Astrocyte (in vitro differentiated cells and primary cell): Measurements from ENCODE around the gene TESPA1. TPM values are rescaled to one million over a fixed set of nuclear protein-coding genes. Genes with fewer than 3 reads are reported as not detected.

Source experiments
- DNase-seq: peaks from one replicate; pipeline ENCODE4 v3.0.0-alpha.2; 2010; ENCODE audit warnings: low read depth
- FAIRE-seq: peaks from 2 replicates; lab custom pipeline; 2011; peaks lifted over from hg19 to GRCh38; lab: Jason Lieb, UNC
- H2AFZ ChIP-seq: 2 replicates; pipeline ENCODE4 v1.6.0; 2012; ENCODE audit warnings: low read depth, low read length, inconsistent platforms
- H3K27ac ChIP-seq: 2 replicates; pipeline ENCODE4 v1.5.1; 2011; ENCODE audit warnings: low read depth, low read length, inconsistent platforms
- H3K27me3 ChIP-seq: 2 replicates; pipeline ENCODE4 v1.6.0; 2011; ENCODE audit warnings: low read length, inconsistent platforms; ENCODE audit not compliant: insufficient read depth
- H3K36me3 ChIP-seq: 2 replicates; pipeline ENCODE4 v1.5.1; 2011; ENCODE audit warnings: low read length, inconsistent platforms; ENCODE audit not compliant: insufficient read depth
- H3K4me1 ChIP-seq: 2 replicates; pipeline ENCODE4 v1.5.1; 2011; ENCODE audit warnings: low read length, inconsistent platforms; ENCODE audit not compliant: insufficient read depth
- H3K4me2 ChIP-seq: 2 replicates; pipeline ENCODE4 v1.6.0; 2012; ENCODE audit warnings: low read length, inconsistent platforms
- H3K4me3 ChIP-seq: 2 replicates; pipeline ENCODE4 v1.5.1; 2011; ENCODE audit warnings: low read depth, mild to moderate bottlenecking, low read length, inconsistent platforms; ENCODE audit not compliant: insufficient read depth
- H3K79me2 ChIP-seq: 2 replicates; pipeline ENCODE4 v1.6.0; 2012; ENCODE audit warnings: mild to moderate bottlenecking, low read length, inconsistent platforms; ENCODE audit not compliant: insufficient read depth
- H3K9ac ChIP-seq: 2 replicates; pipeline ENCODE4 v1.6.0; 2012; ENCODE audit warnings: mild to moderate bottlenecking, low read length, inconsistent platforms
- H3K9me3 ChIP-seq: 2 replicates; pipeline ENCODE4 v1.5.1; 2012; ENCODE audit warnings: low read depth, mild to moderate bottlenecking, low read length, inconsistent platforms; ENCODE audit not compliant: insufficient read depth
- H4K20me1 ChIP-seq: 2 replicates; pipeline ENCODE4 v1.6.0; 2012; ENCODE audit warnings: low read length, inconsistent platforms; ENCODE audit not compliant: insufficient read depth
- H3K27ac Mint-ChIP-seq: one replicate; pipeline ENCODE4 v1.8.0; 2021; ENCODE audit warnings: mild to moderate bottlenecking, mixed read lengths; ENCODE audit not compliant: unreplicated experiment
- H3K27me3 Mint-ChIP-seq: one replicate; pipeline ENCODE4 v1.8.0; 2021; ENCODE audit warnings: low read depth, mixed read lengths; ENCODE audit not compliant: unreplicated experiment
- H3K36me3 Mint-ChIP-seq: one replicate; pipeline ENCODE4 v1.8.0; 2021; ENCODE audit warnings: low read depth, mixed read lengths; ENCODE audit not compliant: unreplicated experiment
- H3K4me1 Mint-ChIP-seq: one replicate; pipeline ENCODE4 v1.8.0; 2021; ENCODE audit warnings: low read depth, mixed read lengths; ENCODE audit not compliant: unreplicated experiment
- H3K4me3 Mint-ChIP-seq: one replicate; pipeline ENCODE4 v1.8.0; 2021; ENCODE audit warnings: mild to moderate bottlenecking, moderate library complexity, mixed read lengths; ENCODE audit not compliant: unreplicated experiment
- H3K9me3 Mint-ChIP-seq: one replicate; pipeline ENCODE4 v1.8.0; 2021; ENCODE audit warnings: mild to moderate bottlenecking, mixed read lengths; ENCODE audit not compliant: unreplicated experiment
- CTCF ChIP-seq: IDR thresholded peaks from 2 replicates; pipeline ENCODE4 v1.5.1; 2011; ENCODE audit warnings: low read depth, mild to moderate bottlenecking, inconsistent platforms, low read length, moderate library complexity; ENCODE audit not compliant: insufficient read depth
- EZH2 ChIP-seq: IDR thresholded peaks from 2 replicates; pipeline ENCODE4 v1.6.1; 2012; ENCODE audit warnings: mild to moderate bottlenecking, low read length, inconsistent platforms; ENCODE audit not compliant: insufficient read depth
- total RNA-seq: library from RNA; stranded (reverse); gene quantifications from 2 replicates; pipeline ENCODE4 v1.2.1, GENCODE V29; 2021

TESPA1 gene
- total RNA-seq, 1 donor from 2014 or later: 0.23 TPM

DNA sequence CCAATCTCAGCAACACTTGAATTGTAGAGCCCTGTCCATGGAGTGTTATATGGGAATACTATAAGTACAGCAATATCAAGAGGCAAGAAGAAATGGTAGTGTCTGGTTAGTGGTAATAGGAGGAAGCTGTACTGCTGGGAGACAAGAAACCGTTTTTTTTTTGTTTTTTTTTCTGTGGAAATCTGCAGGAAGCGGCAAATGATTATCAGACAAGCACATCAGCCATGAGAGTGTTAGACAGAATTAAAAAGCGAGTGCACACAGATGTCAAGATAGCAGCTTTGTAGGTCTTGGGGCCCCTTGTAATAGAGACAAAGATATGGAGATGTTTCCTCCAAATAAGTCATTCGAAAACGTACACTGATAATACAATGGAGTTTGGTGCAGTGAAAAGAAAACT lies 6.7 kb downstream of the TESPA1 start:
- H3K4me2 ChIP-seq: peak overlapping the region; percentile 61
- FAIRE-seq (no peak), DNase-seq (no peak)
- no peak overlapping the region for H3K4me3 ChIP-seq
- no peaks in the 10 kb centered on the region for H3K79me2 ChIP-seq
- Mint-ChIP-seq H3K4me3 (no peak overlapping the region), H3K4me1 (peaks cover 26% of the 10 kb centered on the region), H3K27ac (peak overlapping the region; percentile 99), H3K9me3 (no peaks in the 10 kb centered on the region), H3K27me3 (no peaks in the 10 kb centered on the region), H3K36me3 (no peaks in the 10 kb centered on the region)
- H3K27ac ChIP-seq: peak overlapping the region; percentile 15
- no peaks in the 10 kb centered on the region for H3K9me3 ChIP-seq
- no peaks in the 10 kb centered on the region for H4K20me1 ChIP-seq
- no peak overlapping the region for H2AFZ ChIP-seq
- no peaks in the 10 kb centered on the region for H3K27me3 ChIP-seq
- no peaks in the 10 kb centered on the region for H3K36me3 ChIP-seq
- no peak overlapping the region for H3K9ac ChIP-seq
- TF ChIP-seq EZH2: no peak
- peaks cover 22% of the 10 kb centered on the region for H3K4me1 ChIP-seq

- DNase-seq: peak; percentile 82
Observed at GRCh38 chr12:54977155-54977554, 7.4 kb downstream of the TESPA1 start.

DNA sequence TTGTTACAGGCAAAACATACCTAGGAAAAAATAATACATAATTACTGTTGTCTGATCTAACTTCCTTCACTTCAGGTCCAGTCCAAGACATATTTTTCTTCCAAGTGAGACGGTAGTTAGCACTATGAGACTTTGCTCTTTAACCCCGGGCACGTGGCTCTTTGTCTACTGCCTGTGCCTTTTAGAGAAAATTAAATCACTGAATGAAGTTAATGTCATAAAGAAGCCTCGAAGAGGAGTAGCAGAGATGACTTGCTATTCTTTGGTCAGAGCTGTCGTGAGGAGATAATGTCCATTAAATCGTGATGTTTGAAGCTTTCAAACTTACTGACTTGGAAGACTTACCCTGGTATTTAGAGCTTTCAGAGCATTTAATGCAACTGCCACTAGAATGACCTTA lies 8.7 kb downstream of the TESPA1 start:
- Mint-ChIP-seq H3K4me3 (no peak overlapping the region), H3K27ac (peak overlapping the region; percentile 99), H3K36me3 (no peaks in the 10 kb centered on the region), H3K4me1 (peaks cover 27% of the 10 kb centered on the region), H3K27me3 (no peaks in the 10 kb centered on the region), H3K9me3 (no peaks in the 10 kb centered on the region)
- H3K27me3 ChIP-seq: no peaks in the 10 kb centered on the region
- no peaks in the 10 kb centered on the region for H3K36me3 ChIP-seq
- no peak overlapping the region for H2AFZ ChIP-seq
- H3K27ac ChIP-seq: no peak overlapping the region
- no peaks in the 10 kb centered on the region for H4K20me1 ChIP-seq
- peaks cover 22% of the 10 kb centered on the region for H3K4me1 ChIP-seq
- no peak overlapping the region for H3K9ac ChIP-seq
- peak overlapping the region; percentile 61 for H3K4me2 ChIP-seq
- no peaks in the 10 kb centered on the region for H3K79me2 ChIP-seq
- DNase-seq (no peak), FAIRE-seq (no peak)
- H3K4me3 ChIP-seq: no peak overlapping the region
- TF ChIP-seq CTCF (no peak), EZH2 (no peak)
- H3K9me3 ChIP-seq: no peaks in the 10 kb centered on the region

More at GRCh38 chr12:54977155-54977554, 7.4 kb downstream of the TESPA1 start:
- peak overlapping the region; percentile 12 for H3K9ac ChIP-seq
- peaks cover 22% of the 10 kb centered on the region for H3K4me1 ChIP-seq
- Mint-ChIP-seq H3K27me3 (no peaks in the 10 kb centered on the region), H3K36me3 (no peaks in the 10 kb centered on the region), H3K4me1 (peaks cover 26% of the 10 kb centered on the region), H3K4me3 (no peak overlapping the region), H3K27ac (peak overlapping the region; percentile 99), H3K9me3 (no peaks in the 10 kb centered on the region)
- no peaks in the 10 kb centered on the region for H3K9me3 ChIP-seq
- H2AFZ ChIP-seq: no peak overlapping the region
- H3K4me2 ChIP-seq: peak overlapping the region; percentile 61
- no peak overlapping the region for H3K4me3 ChIP-seq
- H3K36me3 ChIP-seq: no peaks in the 10 kb centered on the region
- no peaks in the 10 kb centered on the region for H3K27me3 ChIP-seq
- peak overlapping the region; percentile 63 for H3K27ac ChIP-seq
- H3K79me2 ChIP-seq: no peaks in the 10 kb centered on the region
- peak; percentile 39 for FAIRE-seq
- H4K20me1 ChIP-seq: no peaks in the 10 kb centered on the region
- TF ChIP-seq CTCF (no peak), EZH2 (no peak)
